Esophagus (tissue), 2 donors: ENCODE data around the gene L1CAM. TPM values are rescaled to one million over a fixed set of nuclear protein-coding genes. Genes with fewer than 3 reads are reported as not detected.

Experiments used
- H3K27ac ChIP-seq, 2 donors: one replicate each; pipeline ENCODE4 v1.5.1; 2013; ENCODE audit warnings: low read depth in 2 of 2, mild to moderate bottlenecking in 2 of 2, inconsistent platforms in 1 of 2, low read length in 1 of 2, moderate library complexity in 1 of 2
- H3K27me3 ChIP-seq, 2 donors: one replicate each; pipeline ENCODE4 v1.6.1; 2013; ENCODE audit warnings: low read length in 2 of 2, control low read depth in 1 of 2, mild to moderate bottlenecking in 1 of 2; ENCODE audit not compliant: insufficient read depth in 2 of 2, control insufficient read depth in 1 of 2
- H3K36me3 ChIP-seq, 2 donors: one replicate each; pipeline ENCODE4 v1.6.1; 2013; ENCODE audit warnings: low read length in 1 of 2; ENCODE audit not compliant: control insufficient read depth in 2 of 2, insufficient read depth in 2 of 2
- H3K4me1 ChIP-seq, 2 donors: one replicate each; pipeline ENCODE4 v1.6.1; 2013; ENCODE audit warnings: low read length in 1 of 2; ENCODE audit not compliant: control insufficient read depth in 2 of 2, insufficient read depth in 2 of 2
- H3K4me3 ChIP-seq, 2 donors: one replicate each; pipeline ENCODE4 v1.5.1; 2013; ENCODE audit warnings: low read length in 2 of 2, mild to moderate bottlenecking in 2 of 2, low read depth in 1 of 2, moderate library complexity in 1 of 2
- H3K9me3 ChIP-seq, 2 donors: one replicate each; pipeline ENCODE4 v1.6.1; 2013; ENCODE audit warnings: mild to moderate bottlenecking in 2 of 2, low read depth in 1 of 2, low read length in 1 of 2, moderate library complexity in 1 of 2; ENCODE audit not compliant: control insufficient read depth in 2 of 2, insufficient read depth in 1 of 2
- WGBS, 2 donors: extraction: QIAGEN DNeasy Blood & Tissue Kit; methylation state at CpG; one replicate each; pipeline ENCODE4 v1.1.7; 2013; 5-methylcytosine and 5-hydroxymethylcytosine counted together
- polyA plus RNA-seq, 2 donors: library from polyadenylated mRNA; stranded (reverse); fragments of 200-250 nt; gene quantifications; one replicate each; pipeline ENCODE4 v1.2.3, GENCODE V29; 2013
- donor health status: healthy with polysubstance abuse.
- donor health status: Bipolar disorder and iron deficiency.

Gene L1CAM
- polyA plus RNA-seq, 2 donors = 0.88 to 1.4 TPM

GRCh38 chrX:153874085-153874365 lies 11.9 kb downstream of the L1CAM start:
- Histone ChIP-seq H3K9me3 (no peaks in the 10 kb centered on the region), H3K27ac (no peak overlapping the region), H3K27me3 (peaks cover 0 to 3% of the 10 kb centered on the region in 2 donors), H3K4me3 (no peak overlapping the region), H3K4me1 (no peaks in the 10 kb centered on the region), H3K36me3 (no peaks in the 10 kb centered on the region)
- 43% methylated on average over 3 of the region's 3 CpGs for WGBS, 2 donors

- Histone ChIP-seq H3K9me3 (no peaks in the 10 kb centered on the region), H3K27me3 (no peaks in the 10 kb centered on the region), H3K36me3 (no peaks in the 10 kb centered on the region), H3K4me3 (no peak overlapping the region), H3K4me1 (no peaks in the 10 kb centered on the region), H3K27ac (no peak overlapping the region)
- WGBS, 2 donors = 33 to 36% methylated on average over 7 of the region's 7 CpGs
These were observed 12.5 kb downstream of the L1CAM start for GRCh38 chrX:153873282-153874084.

GRCh38 chrX:153871946-153872878 lies 13.8 kb downstream of the L1CAM start:
- no peaks in the 10 kb centered on the region for H3K27me3 ChIP-seq
- no peaks in the 10 kb centered on the region for H3K9me3 ChIP-seq
- no peaks in the 10 kb centered on the region for H3K4me1 ChIP-seq
- H3K36me3 ChIP-seq = no peaks in the 10 kb centered on the region
- H3K4me3 ChIP-seq = no peak overlapping the region
- no peak overlapping the region for H3K27ac ChIP-seq
- WGBS, 2 donors = 72 to 73% methylated on average over 27 to 29 of the region's 29 CpGs

GRCh38 chrX:153871451-153871850 lies 14.5 kb downstream of the L1CAM start:
- Histone ChIP-seq H3K36me3 (no peaks in the 10 kb centered on the region), H3K27me3 (no peaks in the 10 kb centered on the region), H3K4me3 (no peak overlapping the region), H3K9me3 (no peaks in the 10 kb centered on the region), H3K27ac (no peak overlapping the region), H3K4me1 (no peaks in the 10 kb centered on the region)
- WGBS, 2 donors = 24 to 28% methylated on average over 6 of the region's 6 CpGs

GRCh38 chrX:153870791-153871360 lies 15.1 kb downstream of the L1CAM start:
- H3K4me3 ChIP-seq = no peak overlapping the region
- H3K9me3 ChIP-seq = no peaks in the 10 kb centered on the region
- 54 to 59% methylated on average over 20 to 21 of the region's 21 CpGs for WGBS, 2 donors
- no peaks in the 10 kb centered on the region for H3K36me3 ChIP-seq
- H3K27ac ChIP-seq = no peak overlapping the region
- no peaks in the 10 kb centered on the region for H3K4me1 ChIP-seq
- H3K27me3 ChIP-seq = no peaks in the 10 kb centered on the region

- WGBS, 2 donors = 77 to 83% methylated on average over 11 of the region's 11 CpGs
- H3K4me1 ChIP-seq = no peaks in the 10 kb centered on the region
- H3K27me3 ChIP-seq = no peaks in the 10 kb centered on the region
- no peak overlapping the region for H3K4me3 ChIP-seq
- H3K36me3 ChIP-seq = no peaks in the 10 kb centered on the region
- H3K27ac ChIP-seq = no peak overlapping the region
- H3K9me3 ChIP-seq = no peaks in the 10 kb centered on the region
These were observed 15.7 kb downstream of the L1CAM start for GRCh38 chrX:153870288-153870690.

GRCh38 chrX:153869473-153870287 lies 16.3 kb downstream of the L1CAM start:
- H3K27me3 ChIP-seq = no peaks in the 10 kb centered on the region
- 83 to 85% methylated on average over 23 to 31 of the region's 31 CpGs for WGBS, 2 donors
- no peaks in the 10 kb centered on the region for H3K36me3 ChIP-seq
- no peak overlapping the region for H3K27ac ChIP-seq
- H3K9me3 ChIP-seq = no peaks in the 10 kb centered on the region
- no peak overlapping the region for H3K4me3 ChIP-seq
- H3K4me1 ChIP-seq = no peaks in the 10 kb centered on the region

GRCh38 chrX:153868576-153869472 lies 17.1 kb downstream of the L1CAM start:
- Histone ChIP-seq H3K4me1 (no peaks in the 10 kb centered on the region), H3K36me3 (no peaks in the 10 kb centered on the region), H3K4me3 (no peak overlapping the region), H3K27me3 (no peaks in the 10 kb centered on the region), H3K27ac (no peak overlapping the region), H3K9me3 (no peaks in the 10 kb centered on the region)
- 84 to 86% methylated on average over 26 of the region's 26 CpGs for WGBS, 2 donors
